B cell (primary cell): Measurements from ENCODE around the gene EXOC3. TPM values are rescaled to one million over a fixed set of nuclear protein-coding genes. Genes with fewer than 3 reads are reported as not detected.

Experiments
- ATAC-seq: fragments of 200-7000 bp; cut with Tn5 transposase; one replicate; pipeline ENCODE4 v1.10.0; 2021; ENCODE audit warnings: low read depth, mild to moderate bottlenecking, moderate number of reproducible peaks, moderate library complexity
- CTCF ChIA-PET: fragments of 350-600 bp; sonication (Branson Sonifier 250); formaldehyde crosslinking; loops from one replicate; lab custom pipeline; 2021; ENCODE audit warnings: antibody characterized with exemption, inconsistent platforms; lab: Charles Lee
- POLR2A ChIA-PET: fragments of 350-600 bp; sonication (Branson Sonifier 250); formaldehyde crosslinking; loops from one replicate; lab custom pipeline; 2021; ENCODE audit warnings: antibody characterized with exemption; lab: Charles Lee
- DNase-seq: peaks from one replicate; pipeline ENCODE4 v3.0.0; 2013
- H2AFZ ChIP-seq: 2 replicates; pipeline ENCODE4 v1.6.1; 2012; ENCODE audit warnings: mild to moderate bottlenecking, low read depth, low read length; ENCODE audit not compliant: insufficient read depth, poor library complexity, severe bottlenecking
- H3K27ac ChIP-seq, 2 donors: 1 replicate in 1 of 2; 2 replicates in 1 of 2; pipeline ENCODE4 v1.5.1; 2012 to 2013; ENCODE audit warnings: low read length in 2 of 2, mild to moderate bottlenecking in 2 of 2, moderate library complexity in 1 of 2
- H3K27me3 ChIP-seq, 4 experiments: fragments of 200-600 bp in 1 of 4; sonication (generic) in 1 of 4; replicated peaks in 1 of 4; 1 replicate in 2 of 4; 2 replicates in 2 of 4; pipeline versions ENCODE4 v1.6.1 to v1.7.0; 2013 to 2016; ENCODE audit warnings: low read length in 3 of 4, mild to moderate bottlenecking in 2 of 4, mixed read lengths in 1 of 4, moderate library complexity in 1 of 4; ENCODE audit not compliant: insufficient read depth in 4 of 4, control insufficient read depth in 3 of 4; ENCODE audit errors: control extremely low read depth in 1 of 4
- H3K36me3 ChIP-seq, 2 experiments: replicated peaks in 1 of 2; 1 replicate in 1 of 2; 2 replicates in 1 of 2; pipeline versions ENCODE4 v1.6.1 to v1.7.1; 2013; ENCODE audit warnings: low read length in 1 of 2; ENCODE audit not compliant: insufficient read depth in 2 of 2, control insufficient read depth in 1 of 2; ENCODE audit errors: control extremely low read depth in 1 of 2, extremely low read depth in 1 of 2
- H3K4me1 ChIP-seq, 2 donors: fragments of 200-600 bp in 1 of 2; sonication (generic) in 1 of 2; 1 replicate in 1 of 2; 2 replicates in 1 of 2; pipeline versions ENCODE4 v1.5.1 to v1.6.1; 2013 to 2017; ENCODE audit warnings: low read length in 2 of 2; ENCODE audit not compliant: control insufficient read depth in 2 of 2, insufficient read depth in 2 of 2
- H3K4me2 ChIP-seq: replicated peaks from 2 replicates; pipeline ENCODE3; 2012; ENCODE audit warnings: mild to moderate bottlenecking, low read depth, low read length; ENCODE audit not compliant: poor library complexity, severe bottlenecking
- H3K4me3 ChIP-seq, 5 experiments: fragments of 200-600 bp in 1 of 5; sonication (generic) in 1 of 5; 1 replicate in 3 of 5; 2 replicates in 2 of 5; pipeline versions ENCODE4 v1.5.1 to v1.7.0; 2011 to 2016; ENCODE audit warnings: low read length in 4 of 5, mild to moderate bottlenecking in 4 of 5, low read depth in 2 of 5, control low read depth in 1 of 5, moderate library complexity in 1 of 5; ENCODE audit not compliant: insufficient read depth in 1 of 5; ENCODE audit errors: control extremely low read depth in 1 of 5, extremely low read depth in 1 of 5
- H3K79me2 ChIP-seq: fragments of 200-600 bp; sonication (generic); one replicate; pipeline ENCODE4 v1.6.0; 2016; ENCODE audit warnings: low read length; ENCODE audit not compliant: control insufficient read depth, insufficient read depth
- H3K9ac ChIP-seq: fragments of 200-600 bp; sonication (generic); 2 replicates; pipeline ENCODE4 v1.6.1; 2017; ENCODE audit warnings: mild to moderate bottlenecking, low read length, moderate library complexity
- H3K9me3 ChIP-seq, 3 donors: one replicate each; pipeline versions ENCODE4 v1.6.1 to v1.7.1; 2013; ENCODE audit warnings: low read length in 2 of 3; ENCODE audit not compliant: control insufficient read depth in 2 of 3, insufficient read depth in 1 of 3; ENCODE audit errors: control extremely low read depth in 1 of 3
- H4K20me1 ChIP-seq: 2 replicates; pipeline ENCODE4 v1.6.0; 2012; ENCODE audit warnings: mild to moderate bottlenecking, low read length; ENCODE audit not compliant: insufficient read depth, control insufficient read depth, poor library complexity, severe bottlenecking
- H3K27ac Mint-ChIP-seq: one replicate; pipeline ENCODE4 v1.8.0; 2021; ENCODE audit warnings: mixed read lengths
- H3K27me3 Mint-ChIP-seq: one replicate; pipeline ENCODE4 v1.8.0; 2021; ENCODE audit warnings: mixed read lengths
- H3K4me1 Mint-ChIP-seq: one replicate; pipeline ENCODE4 v1.8.0; 2021; ENCODE audit warnings: mixed read lengths
- H3K4me3 Mint-ChIP-seq: one replicate; pipeline ENCODE4 v1.8.0; 2021; ENCODE audit warnings: mixed read lengths
- H3K9me3 Mint-ChIP-seq: one replicate; pipeline ENCODE4 v1.8.0; 2022; ENCODE audit warnings: mixed read lengths; ENCODE audit not compliant: insufficient read depth
- CTCF ChIP-seq: fragments of 200-600 bp; IDR thresholded peaks from one replicate; pipeline ENCODE4 v1.8.0; 2022; ENCODE audit warnings: antibody characterized with exemption, mild to moderate bottlenecking
- EZH2 ChIP-seq: IDR thresholded peaks from 2 replicates; pipeline ENCODE4 v1.6.1; 2012; ENCODE audit warnings: borderline replicate concordance, low read depth, mild to moderate bottlenecking, moderate library complexity, low read length; ENCODE audit not compliant: insufficient read depth, poor library complexity, severe bottlenecking
- WGBS: methylation state at CpG from one replicate; pipeline ENCODE4 v1.1.5; 2013; ENCODE audit warnings: missing lambda C conversion rate; ENCODE audit not compliant: insufficient coverage; 5-methylcytosine and 5-hydroxymethylcytosine counted together
- intact Hi-C: fragments of 100-400 bp; cut with micrococcal nuclease; formaldehyde crosslinking; loops from one replicate; pipeline ENCODE4 v1.10.0; 2022
- polyA plus RNA-seq: library from polyadenylated mRNA; depleted of rRNA; stranded (reverse); fragments of >200 nt; gene quantifications from 2 replicates; pipeline ENCODE4 v1.2.3, GENCODE V29; 2012
- total RNA-seq, 2 donors: library from RNA; stranded (reverse); fragments of 120-200 nt in 1 of 2; gene quantifications; 1 replicate in 1 of 2; 2 replicates in 1 of 2; pipeline versions ENCODE4 v1.2.3 to v1.2.4, GENCODE V29; 2013 to 2022

The EXOC3 gene
- total and polyA plus RNA-seq, 2 donors (not counting 1 experiment from before 2014, with no cell fraction given), result 44.0 to 97.1 TPM

GRCh38 chr5:464446-464842 lies 21.5 kb downstream of the EXOC3 start:
- Mint-ChIP-seq H3K4me3 (peak overlapping the region; percentile 51), H3K27ac (peak overlapping the region; percentile 59)

More at GRCh38 chr5:464446-464842, 21.5 kb downstream of the EXOC3 start:
- H3K27me3 ChIP-seq, result no peaks in the 10 kb centered on the region
- H3K4me2 ChIP-seq, result peak overlapping the region; percentile 33
- ChIA-PET CTCF (interaction anchor here (1.3 kb wide), 1 partner anchor 18 kb away, joined by 8 read pairs; no protein-coding TSS in a partner anchor), POLR2A (interaction anchor here (1.0 kb wide), 1 partner anchor 9 kb away, joined by 4 read pairs; no protein-coding TSS in a partner anchor)
- H3K27me3 Mint-ChIP-seq, result no peaks in the 10 kb centered on the region
- H3K9me3 Mint-ChIP-seq, result no peaks in the 10 kb centered on the region
- intact Hi-C loops, result loop anchor here (1.0 kb wide), 1 partner anchor 8 kb away; no protein-coding TSS in a partner anchor
- peak overlapping the region; percentile 62 to 65 for H3K27ac ChIP-seq
- peaks cover 0 to 15% (median 0%) of the 10 kb centered on the region in 3 donors for H3K9me3 ChIP-seq
- 98% methylated on average over 19 of the region's 19 CpGs for WGBS
- DNase-seq (no peak), ATAC-seq (no peak)
- peaks cover 27% of the 10 kb centered on the region for H4K20me1 ChIP-seq
- peaks cover 15% of the 10 kb centered on the region for H3K4me1 Mint-ChIP-seq
- H3K9ac ChIP-seq, result no peak overlapping the region
- H2AFZ ChIP-seq, result no peak overlapping the region
- H3K4me3 ChIP-seq, result no peak overlapping the region
- H3K79me2 ChIP-seq, result no peaks in the 10 kb centered on the region
- TF ChIP-seq CTCF (no peak), EZH2 (no peak)
- peaks cover 0 to 41% of the 10 kb centered on the region in 2 experiments for H3K36me3 ChIP-seq
- peaks cover 16 to 21% of the 10 kb centered on the region in 2 donors for H3K4me1 ChIP-seq
